GM13976 (cell line): ENCODE measurements around the gene HELQ.

Experiments
- DNase-seq: peaks from one replicate; pipeline ENCODE4 v3.0.0; 2012; ENCODE audit warnings: low spot score
- CTCF ChIP-seq: IDR thresholded peaks from 2 replicates; pipeline ENCODE4 v1.5.1; 2012; ENCODE audit warnings: borderline replicate concordance, mild to moderate bottlenecking; ENCODE audit not compliant: insufficient read depth; ENCODE audit errors: extremely low read depth, missing control alignments, control extremely low read depth
- in situ Hi-C: fragments of 300-500 bp; cut with MboI; formaldehyde crosslinking; loops from one replicate; pipeline ENCODE4 v1.12.0; 2022; ENCODE audit warnings: low sequenced_read_pairs, mixed read lengths, inconsistent platforms; ENCODE audit not compliant: unreplicated experiment

HELQ gene

GRCh38 chr4:83436680-83437079 lies 18.9 kb downstream of the HELQ start:
- in situ Hi-C loops, result no loop called here
- DNase-seq, result no peak
- TF ChIP-seq CTCF, result no peak

GRCh38 chr4:83431200-83431599 lies 24.4 kb downstream of the HELQ start:
- DNase-seq, result no peak
- in situ Hi-C loops, result no loop called here

GRCh38 chr4:83418211-83418610 lies 37.4 kb downstream of the HELQ start:
- DNase-seq, result no peak
- in situ Hi-C loops, result no loop called here
- TF ChIP-seq CTCF, result no peak

More at GRCh38 chr4:83431200-83431599, 24.4 kb downstream of the HELQ start:
- no peak for TF ChIP-seq CTCF

- TF ChIP-seq CTCF, result no peak
- DNase-seq, result no peak
- in situ Hi-C loops, result no loop called here
Measured at GRCh38 chr4:83417566-83417965, 38.1 kb downstream of the HELQ start.

- TF ChIP-seq CTCF, result no peak
Measured at GRCh38 chr4:83413676-83414075, 41.9 kb downstream of the HELQ start.

GRCh38 chr4:83408908-83409307 lies 46.7 kb downstream of the HELQ start:
- DNase-seq, result no peak

More at GRCh38 chr4:83413676-83414075, 41.9 kb downstream of the HELQ start:
- in situ Hi-C loops, result no loop called here
- no peak for DNase-seq

More at GRCh38 chr4:83408908-83409307, 46.7 kb downstream of the HELQ start:
- in situ Hi-C loops, result no loop called here
- TF ChIP-seq CTCF, result no peak
